GM13976 (cell line): ENCODE measurements around the gene GRIFIN.
A peak's percentile ranks its signal among the peaks of the same experiment; 100 is the strongest.

Experiments
- DNase-seq: peaks from one replicate; pipeline ENCODE4 v3.0.0; 2012; ENCODE audit warnings: low spot score
- in situ Hi-C: fragments of 300-500 bp; cut with MboI; formaldehyde crosslinking; loops from one replicate; pipeline ENCODE4 v1.12.0; 2022; ENCODE audit warnings: low sequenced_read_pairs, mixed read lengths, inconsistent platforms; ENCODE audit not compliant: unreplicated experiment
- TF ChIP-seq, protein P1 (sequence below): IDR thresholded peaks from 2 replicates; pipeline ENCODE4 v1.5.1; 2012; ENCODE audit warnings: borderline replicate concordance, mild to moderate bottlenecking; ENCODE audit not compliant: insufficient read depth; ENCODE audit errors: extremely low read depth, missing control alignments, control extremely low read depth

GRIFIN gene

DNA sequence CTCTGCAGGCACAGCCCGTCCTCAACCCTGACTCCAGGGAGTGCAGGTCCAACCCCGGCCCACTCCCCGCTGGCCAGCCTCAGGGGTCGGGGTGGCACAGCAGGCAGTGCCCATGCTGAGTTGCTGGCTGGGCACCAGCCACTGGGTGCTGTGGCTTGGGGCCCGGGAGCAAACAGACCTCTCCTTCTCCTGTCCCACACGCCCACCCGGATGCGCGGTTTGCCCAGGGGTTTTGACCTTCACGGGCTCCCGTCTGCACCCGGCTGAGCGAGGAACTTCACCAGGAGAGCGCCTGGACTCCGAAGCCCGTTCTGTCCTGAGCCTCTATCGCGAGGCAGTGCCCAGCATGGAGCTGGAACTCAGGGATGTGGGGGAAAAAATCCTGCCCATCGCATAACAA is 2.6 kb upstream of the GRIFIN start:
- TF ChIP-seq, protein P1, sequence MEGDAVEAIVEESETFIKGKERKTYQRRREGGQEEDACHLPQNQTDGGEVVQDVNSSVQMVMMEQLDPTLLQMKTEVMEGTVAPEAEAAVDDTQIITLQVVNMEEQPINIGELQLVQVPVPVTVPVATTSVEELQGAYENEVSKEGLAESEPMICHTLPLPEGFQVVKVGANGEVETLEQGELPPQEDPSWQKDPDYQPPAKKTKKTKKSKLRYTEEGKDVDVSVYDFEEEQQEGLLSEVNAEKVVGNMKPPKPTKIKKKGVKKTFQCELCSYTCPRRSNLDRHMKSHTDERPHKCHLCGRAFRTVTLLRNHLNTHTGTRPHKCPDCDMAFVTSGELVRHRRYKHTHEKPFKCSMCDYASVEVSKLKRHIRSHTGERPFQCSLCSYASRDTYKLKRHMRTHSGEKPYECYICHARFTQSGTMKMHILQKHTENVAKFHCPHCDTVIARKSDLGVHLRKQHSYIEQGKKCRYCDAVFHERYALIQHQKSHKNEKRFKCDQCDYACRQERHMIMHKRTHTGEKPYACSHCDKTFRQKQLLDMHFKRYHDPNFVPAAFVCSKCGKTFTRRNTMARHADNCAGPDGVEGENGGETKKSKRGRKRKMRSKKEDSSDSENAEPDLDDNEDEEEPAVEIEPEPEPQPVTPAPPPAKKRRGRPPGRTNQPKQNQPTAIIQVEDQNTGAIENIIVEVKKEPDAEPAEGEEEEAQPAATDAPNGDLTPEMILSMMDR, result no peak
- in situ Hi-C loops, result no loop called here
- no peak for DNase-seq

DNA sequence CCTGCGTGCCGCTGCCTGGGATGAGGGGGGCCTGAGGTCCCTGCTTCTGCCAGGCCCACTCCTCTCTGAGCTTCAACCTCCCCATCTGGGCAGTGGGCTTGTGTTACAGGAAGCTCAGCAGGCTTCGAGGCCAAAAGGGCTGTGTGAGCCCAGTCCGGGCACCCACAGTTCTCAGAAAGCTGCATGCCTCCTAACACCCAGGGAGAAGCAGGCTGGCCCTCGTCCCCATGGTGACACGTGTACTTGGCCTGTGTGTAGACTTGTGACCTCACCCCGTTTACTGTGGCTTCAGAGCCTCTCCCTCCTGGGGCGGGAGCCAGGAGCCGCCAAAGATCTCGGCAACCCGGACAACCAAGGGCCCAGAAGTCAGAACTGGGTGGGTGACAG is 2.2 kb upstream of the GRIFIN start:
- in situ Hi-C loops, result no loop called here
- DNase-seq, result no peak
- TF ChIP-seq, protein P1, result no peak

DNA sequence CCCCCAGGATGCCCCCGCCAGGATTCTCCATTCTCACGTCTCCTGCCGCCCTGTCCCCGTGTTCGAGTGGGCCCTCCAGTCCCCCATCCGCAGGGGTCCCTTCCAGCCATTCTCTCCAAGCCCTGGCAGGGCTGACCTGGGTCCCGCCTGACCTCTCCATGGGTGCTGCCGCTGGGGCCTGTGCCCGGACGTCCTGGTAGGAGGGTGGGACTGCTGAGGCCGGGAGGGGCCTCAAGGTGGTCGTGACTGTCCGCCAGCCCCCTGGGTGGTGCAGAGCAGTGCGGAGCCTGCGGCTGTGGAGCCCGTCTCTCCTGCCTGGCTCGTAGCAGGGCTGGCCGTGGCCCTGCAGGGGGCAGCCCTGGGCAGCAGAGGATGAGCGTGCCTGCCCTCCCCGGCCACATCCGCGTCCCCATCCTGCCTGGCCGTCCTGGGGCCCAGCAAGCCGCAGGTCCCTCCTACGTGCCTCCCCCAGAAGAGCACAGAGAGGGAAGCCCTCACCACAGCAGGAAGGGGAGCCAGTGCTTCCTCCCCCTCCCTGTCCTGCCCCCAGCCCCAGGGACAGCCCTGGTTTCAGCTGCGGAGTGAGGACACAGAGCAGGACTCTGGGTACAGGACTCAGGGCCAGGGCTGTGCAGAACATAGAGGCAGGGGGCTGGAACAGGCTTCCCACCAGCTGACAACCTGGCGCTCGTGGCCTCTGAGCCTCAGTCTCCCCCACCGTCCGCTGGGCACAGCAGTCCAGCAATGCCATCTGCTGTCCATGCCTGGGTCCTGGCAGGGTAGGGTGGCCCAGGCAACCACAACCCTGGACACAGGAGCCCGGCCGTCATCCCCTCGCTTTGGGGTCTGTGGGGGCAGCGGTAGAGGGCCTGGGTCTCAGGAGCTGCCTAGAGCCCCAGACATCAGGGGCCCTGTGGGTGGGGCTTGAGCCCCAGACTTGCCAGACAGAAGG is 1.5 kb upstream of the GRIFIN start:
- DNase-seq, result peak; percentile 91
- TF ChIP-seq, protein P1, result peak; percentile 79
- in situ Hi-C loops, result no loop called here

DNA sequence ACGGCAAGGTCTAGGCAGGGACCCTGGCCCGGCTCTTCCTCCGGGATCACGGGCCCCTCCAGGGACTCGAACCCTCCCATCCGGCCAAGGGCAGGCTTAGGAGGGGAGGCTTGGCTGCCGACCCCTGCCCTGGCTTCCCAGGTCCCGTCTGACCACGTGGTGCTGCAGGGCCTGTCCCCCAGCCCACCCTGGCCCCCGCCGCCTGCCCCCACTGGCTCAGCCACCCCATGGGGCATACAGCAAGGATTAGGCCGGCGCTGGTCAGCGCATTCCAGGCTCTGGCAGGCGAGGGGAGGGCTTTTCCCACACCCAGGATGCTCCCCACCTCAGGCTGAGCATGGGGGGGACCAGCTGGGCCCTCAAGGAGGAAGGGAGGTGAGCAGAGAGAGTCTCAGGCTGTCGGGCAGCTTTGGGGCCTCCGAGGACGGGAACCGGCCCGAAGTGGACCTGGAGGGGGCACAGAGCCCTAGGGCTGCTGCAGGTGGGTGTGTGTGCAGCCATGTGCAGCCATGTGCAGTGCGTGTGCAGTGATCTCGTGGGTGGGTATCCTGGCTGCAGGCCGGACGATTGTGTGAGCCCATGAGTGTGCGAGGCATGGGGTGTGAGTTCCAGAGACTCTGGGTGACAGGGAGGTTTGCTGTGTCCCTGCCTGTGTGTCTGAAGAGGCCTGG is 713 bp upstream of the GRIFIN start:
- TF ChIP-seq, protein P1, result no peak
- DNase-seq, result no peak
- in situ Hi-C loops, result no loop called here

DNA sequence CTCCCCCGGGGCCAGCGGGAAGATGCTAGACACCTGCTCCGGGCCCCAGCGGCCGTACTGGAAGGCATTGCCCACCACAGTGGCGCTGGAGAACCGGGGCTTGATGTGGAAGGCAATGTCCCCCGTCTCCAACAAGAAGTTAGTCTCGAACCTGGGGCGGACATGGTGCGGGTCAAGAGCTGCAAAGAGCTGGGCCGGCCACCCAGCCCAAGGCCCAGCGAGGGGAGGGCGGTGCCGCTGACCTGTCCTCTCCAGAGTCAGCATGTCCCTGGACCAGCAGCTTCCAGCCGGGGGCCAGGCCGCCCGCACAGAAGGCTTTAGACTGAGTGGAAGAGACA is 551 bp downstream of the GRIFIN start:
- TF ChIP-seq, protein P1, result no peak
- DNase-seq, result no peak
- in situ Hi-C loops, result no loop called here

DNA sequence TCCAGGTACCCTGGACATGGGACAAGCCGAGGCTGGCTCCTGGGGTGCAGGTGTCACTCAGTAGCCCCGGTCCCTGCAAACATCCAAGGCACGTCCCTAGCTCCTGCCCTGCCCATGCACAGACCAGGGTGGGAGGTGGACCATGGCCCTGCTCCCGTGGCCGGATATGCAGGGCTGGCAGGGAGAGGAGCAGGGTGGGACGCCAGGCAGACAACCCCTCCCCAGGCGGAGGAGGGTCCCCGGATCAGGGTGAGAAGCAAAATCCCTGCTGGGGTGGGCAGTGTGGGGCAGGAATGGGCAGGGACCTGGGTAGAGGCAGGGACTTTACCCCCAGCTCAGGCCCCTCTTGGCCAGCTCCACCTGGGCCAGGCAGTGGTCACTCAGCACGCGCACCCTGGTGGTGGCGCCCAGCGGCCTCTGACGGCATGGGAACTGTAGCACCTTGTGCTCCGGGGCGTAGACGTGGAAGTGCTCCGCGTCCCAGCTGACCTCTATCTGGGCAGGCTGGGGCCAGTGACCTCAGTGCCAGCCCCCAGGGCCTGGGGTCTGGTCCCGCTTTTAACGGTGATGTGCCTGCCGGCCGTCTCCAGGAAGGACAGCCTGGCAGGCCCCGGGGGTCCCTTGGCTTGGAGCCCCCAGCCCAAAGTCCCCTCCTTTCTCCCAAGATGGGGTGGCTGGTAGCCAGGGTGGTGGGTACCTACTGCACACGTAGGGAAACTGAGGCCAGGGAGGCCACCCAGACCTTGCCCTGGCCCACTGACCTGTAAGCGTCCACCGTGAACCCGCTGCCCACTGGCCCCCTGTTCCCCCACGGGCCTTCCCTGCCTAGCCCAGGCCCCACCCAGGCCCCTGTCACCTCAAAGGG is 1.2 kb downstream of the GRIFIN start:
- TF ChIP-seq, protein P1, result no peak
- in situ Hi-C loops, result no loop called here
- DNase-seq, result no peak
